ENCODE results near the gene CCDC183. TPM values are rescaled to one million over a fixed set of nuclear protein-coding genes. Genes with fewer than 3 reads are reported as not detected.
"Not testable (repeated sequence)": the region's sequence is repeated elsewhere in the genome, so short reads cannot be mapped to it uniquely, and the experiment has no call there.

CCDC183 gene
- total and polyA plus RNA-seq, 8 donors: 0.44 to 11.7 (median 10.0) TPM; not detected in 1

DNA sequence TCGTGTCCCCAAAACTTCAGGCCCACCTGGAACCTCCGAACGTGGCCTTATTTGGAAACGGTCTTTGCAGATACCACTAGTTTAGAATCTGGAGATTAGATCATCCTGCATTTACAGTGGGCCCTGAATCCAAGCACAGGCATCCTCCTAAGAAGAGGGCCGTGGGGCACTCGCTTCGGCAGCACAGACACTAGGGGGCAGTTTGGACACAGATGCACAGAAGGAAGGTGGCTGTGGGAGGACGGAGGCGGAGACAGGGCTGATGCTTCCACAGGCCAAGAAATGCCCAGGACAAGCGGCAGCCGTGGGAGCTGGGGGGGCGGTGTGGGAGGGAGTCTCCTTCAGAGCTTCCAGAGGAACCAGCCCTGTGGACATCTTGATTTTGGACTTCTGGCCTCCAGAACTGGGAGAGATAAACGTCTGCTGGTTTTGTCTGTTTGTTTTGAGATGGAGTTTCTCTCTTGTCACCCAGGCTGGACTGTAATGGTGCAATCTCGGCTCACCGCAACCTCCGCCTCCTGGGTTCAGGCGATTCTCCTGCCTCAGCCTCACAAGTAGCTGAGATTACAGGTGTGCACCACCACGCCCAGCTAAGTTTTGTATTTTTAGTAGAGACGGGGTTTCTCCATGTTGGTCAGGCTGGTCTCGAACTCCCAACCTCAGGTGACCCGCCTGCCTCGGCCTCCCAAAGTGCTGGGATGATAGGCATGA is 35.1 kb upstream of the CCDC183 start:
- H3K9me3 ChIP-seq; H3K27ac ChIP-seq; H3K36me3 ChIP-seq; intact Hi-C loops (cut with DNase I); H3K4me3 ChIP-seq; H3K4me1 ChIP-seq: not testable (repeated sequence)
- H3K27me3 ChIP-seq: peaks cover 0 to 42% of the 10 kb centered on the region in 2 donors
- DNase-seq: peak in 1 of 4 donors; percentile 79
- peak; percentile 62 for ATAC-seq
- TF ChIP-seq, protein P1, sequence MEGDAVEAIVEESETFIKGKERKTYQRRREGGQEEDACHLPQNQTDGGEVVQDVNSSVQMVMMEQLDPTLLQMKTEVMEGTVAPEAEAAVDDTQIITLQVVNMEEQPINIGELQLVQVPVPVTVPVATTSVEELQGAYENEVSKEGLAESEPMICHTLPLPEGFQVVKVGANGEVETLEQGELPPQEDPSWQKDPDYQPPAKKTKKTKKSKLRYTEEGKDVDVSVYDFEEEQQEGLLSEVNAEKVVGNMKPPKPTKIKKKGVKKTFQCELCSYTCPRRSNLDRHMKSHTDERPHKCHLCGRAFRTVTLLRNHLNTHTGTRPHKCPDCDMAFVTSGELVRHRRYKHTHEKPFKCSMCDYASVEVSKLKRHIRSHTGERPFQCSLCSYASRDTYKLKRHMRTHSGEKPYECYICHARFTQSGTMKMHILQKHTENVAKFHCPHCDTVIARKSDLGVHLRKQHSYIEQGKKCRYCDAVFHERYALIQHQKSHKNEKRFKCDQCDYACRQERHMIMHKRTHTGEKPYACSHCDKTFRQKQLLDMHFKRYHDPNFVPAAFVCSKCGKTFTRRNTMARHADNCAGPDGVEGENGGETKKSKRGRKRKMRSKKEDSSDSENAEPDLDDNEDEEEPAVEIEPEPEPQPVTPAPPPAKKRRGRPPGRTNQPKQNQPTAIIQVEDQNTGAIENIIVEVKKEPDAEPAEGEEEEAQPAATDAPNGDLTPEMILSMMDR (IDR thresholded peaks at IDR 0.05): peak in 1 of 2 donors; percentile 27

DNA sequence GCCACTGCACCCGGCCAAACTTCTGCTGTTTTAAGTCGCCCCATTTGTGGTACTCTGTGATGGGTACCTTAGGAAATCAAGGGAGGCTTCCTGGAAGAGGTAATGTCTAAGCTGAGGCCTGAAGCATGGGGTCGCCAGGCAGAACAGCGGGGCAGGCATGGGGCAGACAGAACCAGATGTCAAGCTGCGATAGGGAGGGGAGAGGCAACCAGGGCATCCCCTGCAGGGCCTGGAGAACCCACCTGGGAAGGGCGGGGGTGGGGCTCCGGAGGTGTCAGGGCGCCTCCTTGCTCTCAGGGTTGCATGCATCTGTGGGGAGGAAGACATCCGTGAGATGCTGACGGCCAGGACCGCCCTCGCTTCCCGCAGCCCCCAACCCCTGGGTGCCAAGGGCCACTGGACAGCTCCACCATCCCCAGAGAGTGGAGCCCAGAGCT is 34.6 kb upstream of the CCDC183 start:
- Histone ChIP-seq H3K4me3 (no peak overlapping the region), H3K36me3 (no peaks in the 10 kb centered on the region), H3K27me3 (peaks cover 0 to 42% of the 10 kb centered on the region in 2 donors), H3K4me1 (no peaks in the 10 kb centered on the region), H3K27ac (no peak overlapping the region), H3K9me3 (peaks cover 0 to 1% of the 10 kb centered on the region in 2 donors)
- TF ChIP-seq, protein P1 (IDR thresholded peaks at IDR 0.05): no peak
- intact Hi-C loops (cut with DNase I): no loop called here
- ATAC-seq (no peak), DNase-seq (peak in 1 of 4 donors; percentile 58)

DNA sequence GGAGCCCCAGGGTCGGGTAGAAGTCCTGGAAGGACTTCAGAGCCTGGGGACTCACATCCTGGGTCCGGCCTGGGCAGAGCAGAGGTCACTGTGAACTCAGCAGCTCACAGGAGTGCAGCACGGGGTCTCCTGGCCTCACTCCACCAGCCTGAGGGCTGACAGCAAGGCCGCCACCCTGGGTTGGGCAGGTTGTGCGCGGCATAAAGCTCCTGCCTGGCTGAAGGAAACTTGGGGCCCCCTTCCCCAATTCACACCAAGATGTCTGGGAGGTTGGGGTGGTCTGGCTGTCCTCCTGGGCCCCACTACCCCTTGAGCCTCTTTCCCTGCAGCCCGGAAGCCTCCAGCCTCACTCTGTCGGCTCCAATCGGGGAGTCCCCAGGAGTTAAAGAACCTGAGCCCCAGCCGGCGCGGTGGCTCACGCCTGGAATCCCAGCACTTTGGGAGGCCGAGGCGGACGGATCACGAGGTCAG is 33.9 kb upstream of the CCDC183 start:
- TF ChIP-seq, protein P1 (IDR thresholded peaks at IDR 0.05): no peak
- no peaks in the 10 kb centered on the region for H3K36me3 ChIP-seq
- H3K27ac ChIP-seq: no peak overlapping the region
- H3K9me3 ChIP-seq: no peaks in the 10 kb centered on the region
- ATAC-seq: no peak
- intact Hi-C loops (cut with DNase I): no loop called here
- no peak overlapping the region for H3K4me3 ChIP-seq
- H3K4me1 ChIP-seq: no peaks in the 10 kb centered on the region
- DNase-seq: peak in 1 of 4 donors; percentile 33
- H3K27me3 ChIP-seq: peaks cover 0 to 48% of the 10 kb centered on the region in 2 donors

DNA sequence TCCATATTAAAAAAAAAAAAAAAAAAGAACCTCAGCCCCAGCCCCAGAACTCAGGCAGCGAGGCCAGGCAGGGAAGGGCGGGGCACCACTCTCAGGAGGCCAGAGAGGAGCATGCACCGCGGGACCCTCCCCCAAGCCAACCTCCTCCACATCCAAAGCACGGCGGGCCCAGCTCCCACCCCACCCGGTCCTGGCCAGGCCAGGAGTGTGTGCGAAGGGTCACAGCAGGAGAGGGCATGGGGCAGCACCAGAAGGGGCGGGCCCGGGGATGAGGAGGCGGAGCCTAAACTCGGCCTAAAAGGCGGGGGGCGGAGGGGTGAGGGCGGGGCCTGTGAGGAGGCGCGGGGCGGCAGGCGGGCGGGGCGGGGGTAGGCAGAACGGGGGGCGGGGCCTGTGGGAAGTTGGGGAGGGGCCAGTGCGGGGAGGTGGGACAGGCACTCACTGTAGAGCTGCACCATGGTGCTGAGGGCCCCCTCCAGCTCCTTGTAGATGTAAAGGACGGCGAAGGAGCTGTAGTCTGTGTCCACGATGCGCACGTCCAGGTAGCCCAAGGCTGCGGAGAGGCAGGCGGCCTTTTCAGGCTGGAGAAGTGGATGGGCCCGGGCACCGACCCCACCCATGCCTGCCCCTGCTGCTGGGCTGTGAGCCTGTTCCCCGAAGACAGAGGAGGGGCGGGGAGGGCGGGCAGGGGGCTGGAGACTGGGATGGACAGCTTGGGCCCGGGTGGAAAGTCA is 33.1 kb upstream of the CCDC183 start:
- intact Hi-C loops (cut with DNase I): no loop called here
- TF ChIP-seq, protein P1 (IDR thresholded peaks at IDR 0.05): no peak
- Histone ChIP-seq H3K4me3 (no peak overlapping the region), H3K27ac (no peak overlapping the region), H3K27me3 (peaks cover 0 to 56% of the 10 kb centered on the region in 2 donors), H3K9me3 (no peaks in the 10 kb centered on the region), H3K4me1 (no peaks in the 10 kb centered on the region), H3K36me3 (no peaks in the 10 kb centered on the region)
- ATAC-seq (peak; percentile 54), DNase-seq (peak in 1 of 4 donors; percentile 84)

- intact Hi-C loops (cut with DNase I): no loop called here
- Histone ChIP-seq H3K4me1 (no peaks in the 10 kb centered on the region), H3K36me3 (no peaks in the 10 kb centered on the region), H3K27me3 (peaks cover 5 to 58% of the 10 kb centered on the region in 2 donors), H3K9me3 (no peaks in the 10 kb centered on the region), H3K4me3 (no peak overlapping the region), H3K27ac (no peak overlapping the region)
- ATAC-seq (no peak), DNase-seq (no peak)
- TF ChIP-seq, protein P1 (IDR thresholded peaks at IDR 0.05): no peak
These were observed 32.5 kb upstream of the CCDC183 start for GRCh38 chr9:136763649-136764035.
